ENCODE measurements around the gene VAV1.

Gene VAV1

GRCh38 chr19:6812612-6813011 lies 40.1 kb downstream of the VAV1 start:
- DNase-seq (ENCODE audit: low read depth) = no peak
- TF ChIP-seq CTCF (conservative IDR thresholded peaks at IDR 0.05; ENCODE audit: low read depth, low read length) = no peak
- H3K4me3 ChIP-seq (ENCODE audit: low read length) = no peak overlapping the region

DNA sequence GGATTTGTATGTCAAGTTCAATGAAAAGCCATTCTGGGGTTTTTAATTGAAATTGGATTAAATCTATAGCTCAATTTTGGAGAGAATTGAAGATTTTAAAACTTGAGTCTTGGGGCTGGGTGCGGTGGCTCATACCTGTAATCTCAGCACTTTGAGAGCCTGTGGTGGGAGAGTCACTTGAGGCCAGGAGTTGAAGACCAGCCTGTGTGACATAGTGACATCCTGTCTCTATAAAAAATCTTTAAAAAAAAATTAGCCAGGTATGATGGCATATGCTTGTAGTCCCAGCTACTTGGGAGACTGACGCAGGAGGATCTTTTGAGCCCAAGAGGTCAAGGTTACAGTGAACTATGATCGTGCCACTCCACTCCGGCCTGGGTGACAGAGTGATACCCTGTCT lies 41.2 kb downstream of the VAV1 start:
- no peak overlapping the region for H3K4me3 ChIP-seq (ENCODE audit: low read length)
- no peak for DNase-seq (ENCODE audit: low read depth)
- TF ChIP-seq CTCF (conservative IDR thresholded peaks at IDR 0.05; ENCODE audit: low read depth, low read length) = no peak

DNA sequence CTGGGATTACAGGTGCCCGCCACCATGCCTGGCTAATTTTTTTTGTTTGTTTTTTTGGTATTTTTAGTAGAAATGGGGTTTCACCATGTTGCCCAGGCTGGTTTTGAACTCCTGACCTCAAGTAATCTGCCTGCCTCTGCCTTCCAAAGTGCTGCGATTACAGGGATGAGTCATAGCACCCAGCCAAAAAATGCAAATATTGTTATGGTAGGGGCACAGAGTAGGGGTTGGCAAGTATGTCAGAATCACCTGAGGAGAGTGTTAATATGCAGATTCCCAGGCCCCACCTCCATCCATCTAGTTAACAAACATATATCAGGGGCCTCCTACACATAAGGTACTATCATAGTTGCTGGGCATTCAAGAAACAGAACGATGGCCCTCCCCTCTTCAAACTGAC lies 44.7 kb downstream of the VAV1 start:
- H3K4me3 ChIP-seq (ENCODE audit: low read length) = no peak overlapping the region
- TF ChIP-seq CTCF (conservative IDR thresholded peaks at IDR 0.05; ENCODE audit: low read depth, low read length) = no peak
- no peak for DNase-seq (ENCODE audit: low read depth)

GRCh38 chr19:6818246-6818645 lies 45.7 kb downstream of the VAV1 start:
- TF ChIP-seq CTCF (conservative IDR thresholded peaks at IDR 0.05; ENCODE audit: low read depth, low read length) = no peak
- no peak for DNase-seq (ENCODE audit: low read depth)
- H3K4me3 ChIP-seq (ENCODE audit: low read length) = no peak overlapping the region

- no peak for TF ChIP-seq CTCF (conservative IDR thresholded peaks at IDR 0.05; ENCODE audit: low read depth, low read length)
- no peak overlapping the region for H3K4me3 ChIP-seq (ENCODE audit: low read length)
- no peak for DNase-seq (ENCODE audit: low read depth)
Observed at GRCh38 chr19:6819323-6819722, 46.8 kb downstream of the VAV1 start.

DNA sequence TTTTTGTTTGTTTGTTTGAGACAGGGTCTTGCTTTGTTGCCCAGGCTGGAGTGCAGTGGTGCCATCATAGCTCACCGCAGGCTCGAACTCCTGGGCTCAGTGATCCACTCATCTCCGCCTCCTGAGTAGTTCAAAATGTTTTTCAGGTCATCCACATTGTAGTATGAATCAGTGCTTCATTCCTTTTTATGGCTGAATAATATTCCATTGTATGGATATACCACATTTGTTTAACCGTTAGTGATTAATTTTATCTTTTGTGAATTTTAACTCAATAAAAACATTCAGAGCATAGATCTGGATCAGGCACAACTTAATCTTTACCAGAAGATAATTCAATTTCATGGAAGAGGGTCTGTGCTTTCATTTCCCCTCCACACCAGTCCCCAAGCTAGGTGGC lies 47.7 kb downstream of the VAV1 start:
- no peak for DNase-seq (ENCODE audit: low read depth)
- no peak overlapping the region for H3K4me3 ChIP-seq (ENCODE audit: low read length)
- no peak for TF ChIP-seq CTCF (conservative IDR thresholded peaks at IDR 0.05; ENCODE audit: low read depth, low read length)

DNA sequence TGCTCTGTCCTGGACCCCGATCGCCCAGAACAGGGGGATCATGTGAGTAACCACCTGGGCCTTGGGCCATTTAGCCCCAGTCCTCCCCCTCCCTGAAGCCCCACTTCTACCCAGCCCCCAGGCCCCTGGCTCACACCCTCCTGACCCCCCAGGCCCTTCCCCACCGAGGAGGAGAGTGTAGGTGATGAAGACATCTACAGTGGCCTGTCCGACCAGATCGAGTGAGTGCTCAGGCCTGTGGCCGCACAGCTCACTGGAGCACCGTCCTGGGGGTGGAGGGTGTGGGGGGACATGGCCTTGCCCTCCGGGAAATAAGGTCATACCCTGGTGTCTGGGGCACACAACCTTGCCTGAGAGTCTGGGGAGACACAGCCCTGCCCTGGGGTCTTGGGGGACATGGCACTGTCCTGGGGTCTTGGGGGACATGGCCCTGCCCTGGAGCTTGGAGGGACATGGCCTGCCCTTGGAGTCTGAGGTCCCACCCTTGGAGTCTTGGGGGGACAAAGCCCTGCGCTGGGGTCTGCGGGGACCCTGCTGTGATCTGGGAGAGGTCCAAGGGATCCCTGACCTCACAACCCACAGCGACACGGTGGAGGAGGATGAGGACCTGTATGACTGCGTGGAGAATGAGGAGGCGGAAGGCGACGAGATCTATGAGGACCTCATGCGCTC lies 49.3 kb downstream of the VAV1 start:
- no peak for TF ChIP-seq CTCF (conservative IDR thresholded peaks at IDR 0.05; ENCODE audit: low read depth, low read length)
- no peak overlapping the region for H3K4me3 ChIP-seq (ENCODE audit: low read length)
- DNase-seq (ENCODE audit: low read depth) = no peak
